Metanephros (tissue), 2 donors: ENCODE results near the gene CNIH4. TPM values are rescaled to one million over a fixed set of nuclear protein-coding genes. Genes with fewer than 3 reads are reported as not detected.

Experiments
- small RNA-seq: library from RNA; depleted of rRNA; stranded (forward); fragments of <200 nt; gene quantifications from one replicate; pipeline ENCODE3, GENCODE V24; 2014; ENCODE audit warnings: low replicate concordance
- total RNA-seq: library from RNA; depleted of rRNA; stranded (reverse); fragments of >200 nt; gene quantifications from one replicate; pipeline ENCODE4 v1.2.3, GENCODE V29; 2014

CNIH4 gene
- total RNA-seq, result 34.6 TPM

DNA sequence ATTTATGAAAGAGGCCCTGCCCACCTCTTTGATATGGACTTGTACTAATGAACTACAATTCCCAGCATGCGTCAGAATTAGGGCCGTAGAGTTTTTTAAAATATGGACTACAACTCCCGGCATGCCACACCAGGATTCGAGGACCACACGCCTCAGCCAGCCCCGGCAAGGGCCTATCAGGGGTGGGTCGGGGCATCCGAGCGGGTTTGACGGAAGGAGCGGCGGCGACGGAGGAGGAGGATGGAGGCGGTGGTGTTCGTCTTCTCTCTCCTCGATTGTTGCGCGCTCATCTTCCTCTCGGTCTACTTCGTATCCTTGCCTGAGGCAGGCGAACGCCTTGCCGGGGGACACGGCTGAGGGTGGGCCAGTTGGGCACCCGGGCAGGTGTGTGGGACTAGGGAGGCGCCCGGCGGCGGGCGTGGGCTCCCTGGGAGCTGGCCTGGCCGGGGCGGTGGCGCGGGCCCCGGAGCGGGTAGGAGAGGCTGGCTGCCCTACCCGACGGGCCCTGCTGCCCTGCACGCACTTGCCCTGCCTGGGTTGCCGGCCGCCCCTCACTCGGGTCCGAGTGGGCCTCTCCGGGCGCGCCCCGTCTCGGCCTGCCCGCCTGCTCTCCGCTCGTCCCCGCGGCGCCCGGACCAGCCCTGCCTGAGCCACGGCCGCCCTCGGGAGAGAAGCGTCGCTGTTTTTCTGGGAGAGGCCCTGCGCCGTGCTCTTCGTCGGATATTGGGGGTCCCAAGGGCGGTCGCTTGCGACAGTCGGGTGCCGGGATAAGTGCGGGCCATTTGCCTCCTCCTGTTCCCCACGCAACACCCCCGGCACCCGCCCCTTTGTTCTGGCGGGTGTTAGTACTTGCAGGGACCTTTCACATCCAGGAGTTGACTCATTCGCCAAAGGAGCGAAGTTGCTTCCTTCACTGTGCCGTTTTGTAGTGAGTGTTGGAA lies at the start of gene CNIH4:
TSS of gene CNIH4 (plus strand) at position 195 of the 941 bp plus-strand sequence. CDS start at position 241, 46 bp downstream.

DNA sequence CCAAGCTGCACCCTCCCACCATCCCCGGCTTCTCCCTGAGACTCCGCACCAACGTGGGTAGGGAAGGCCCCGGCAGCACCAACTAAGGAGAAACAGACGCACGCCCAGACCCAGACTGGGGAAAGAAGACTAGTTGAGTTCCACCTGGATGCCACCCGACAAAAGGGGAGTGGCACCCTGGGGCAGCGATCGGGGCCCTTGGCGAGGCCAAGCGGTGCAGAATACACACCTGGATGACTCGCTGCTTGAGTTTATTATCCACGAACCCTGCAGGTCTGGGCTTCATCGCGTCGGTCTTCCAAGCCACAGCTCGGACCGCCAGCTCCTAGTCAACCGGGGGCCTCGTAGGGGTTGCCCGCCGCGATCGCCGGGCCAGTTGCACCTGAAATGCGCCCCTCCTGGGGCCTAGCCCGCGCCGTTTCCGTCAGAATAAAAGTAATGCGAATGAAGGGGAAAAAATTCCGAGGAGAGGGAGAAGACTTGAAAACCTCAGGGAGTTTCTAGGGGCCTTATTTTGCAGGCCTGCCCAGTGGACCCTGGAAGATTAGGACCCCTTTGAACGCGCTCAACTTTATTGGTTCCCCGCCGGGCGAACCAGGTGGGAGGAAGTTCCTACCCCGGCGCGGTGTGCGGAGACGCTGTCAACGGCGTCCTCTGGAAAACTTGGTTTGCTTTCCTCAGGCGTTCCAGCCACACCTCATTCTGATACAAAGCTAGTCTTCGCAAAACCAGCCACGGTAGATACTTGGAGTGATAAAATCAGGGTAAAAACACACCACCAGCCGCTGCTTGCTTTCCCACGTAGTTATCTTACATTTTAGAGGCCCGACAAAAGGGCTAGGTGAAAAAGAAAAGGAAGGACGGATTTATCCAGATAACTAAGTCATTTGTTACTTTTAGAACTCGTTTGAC lies 26.6 kb upstream of the CNIH4 start, which contains the start of gene NVL:
TSS of gene NVL (minus strand) at position 331 of the 912 bp plus-strand sequence. CDS start at position 286, 45 bp downstream.

Small RNA genes within 50 kb of the gene (small RNA-seq; reads per million reads assigned to genes)
- gene MIR4742, result 0.09 reads per million

Other genes starting within 250 kb of the CNIH4 start
- gene FBXO28, start 242.8 kb upstream of the CNIH4 start, total RNA-seq, result 42.7 TPM
- 39.5 TPM for gene DEGS1, start 173.6 kb upstream of the CNIH4 start, total RNA-seq
- 33.4 TPM for gene NVL, start 26.7 kb upstream of the CNIH4 start, total RNA-seq
- 80.7 TPM for gene WDR26, start 77.9 kb downstream of the CNIH4 start, total RNA-seq